Psoas muscle (tissue), 8 donors: ENCODE measurements around the gene BST2. TPM values are rescaled to one million over a fixed set of nuclear protein-coding genes. Genes with fewer than 3 reads are reported as not detected.
A peak's percentile ranks its signal among the peaks of the same experiment; 100 is the strongest.

Experiments used
- ATAC-seq, 4 donors: fragments of 200-7000 bp; cut with Tn5 transposase; one replicate each; pipeline ENCODE4 v1.9.1; 2020; ENCODE audit warnings: moderate library complexity in 3 of 4, mild to moderate bottlenecking in 2 of 4
- DNase-seq, 2 donors: peaks; one replicate each; pipeline ENCODE4 v3.0.0-alpha.2; 2020
- H3K27ac ChIP-seq: fragments of 200-600 bp; one replicate; pipeline ENCODE4 v1.8.0; 2022
- H3K27me3 ChIP-seq, 3 donors: fragments of 200-600 bp in 1 of 3; one replicate each; pipeline versions ENCODE4 v1.6.1 to v1.8.0; 2013 to 2022; ENCODE audit warnings: low read length in 2 of 3, mild to moderate bottlenecking in 2 of 3, moderate library complexity in 1 of 3; ENCODE audit not compliant: insufficient read depth in 3 of 3
- H3K36me3 ChIP-seq, 2 donors: fragments of 200-600 bp in 1 of 2; one replicate each; pipeline versions ENCODE4 v1.6.1 to v1.8.0; 2013 to 2022; ENCODE audit warnings: low read depth in 1 of 2, mild to moderate bottlenecking in 1 of 2, moderate library complexity in 1 of 2; ENCODE audit not compliant: insufficient read depth in 1 of 2
- H3K4me1 ChIP-seq: fragments of 200-600 bp; one replicate; pipeline ENCODE4 v1.8.0; 2022
- H3K4me3 ChIP-seq: fragments of 200-600 bp; one replicate; pipeline ENCODE4 v1.8.0; 2022; ENCODE audit warnings: mild to moderate bottlenecking
- H3K9me3 ChIP-seq: fragments of 200-600 bp; one replicate; pipeline ENCODE4 v1.8.0; 2022
- WGBS, 3 donors: extraction: QIAGEN DNeasy Blood & Tissue Kit; methylation state at CpG; one replicate each; pipeline versions ENCODE4 v1.1.6 to v1.1.7; 2013; 5-methylcytosine and 5-hydroxymethylcytosine counted together
- intact Hi-C, 2 donors: fragments of 100-400 bp; cut with DNase I; formaldehyde crosslinking; loops; one replicate each; pipeline versions ENCODE4 v1.11.0 to v1.14.2; 2022
- polyA plus RNA-seq, 3 donors: library from polyadenylated mRNA; stranded (reverse); fragments of 200-250 nt; gene quantifications; one replicate each; pipeline ENCODE4 v1.2.3, GENCODE V29; 2013
- total RNA-seq, 4 donors: library from RNA; stranded (reverse); fragmentation: NEBNext Ultra II Directional in 2 of 4; extraction: Animal tissue kit (Norgen Biotek cat#: 25700) in 2 of 4; gene quantifications; one replicate each; pipeline versions ENCODE4 v1.2.1 to v1.2.4, GENCODE V29; 2021 to 2023
- TF ChIP-seq, protein P1 (sequence below): fragments of 200-600 bp; IDR thresholded peaks from one replicate; pipeline ENCODE4 v1.8.0; 2022; ENCODE audit warnings: antibody characterized with exemption
- donor health status: healthy with polysubstance abuse.
- donor health status: DM: no; HTN: no; CAD: no; lungs with moderate emphysema.
- donor health status: Bipolar disorder and iron deficiency.
- donor health status: healthy.
- donor health status: DM: yes; HTN: yes; CAD: no.
- donor health status: DM: no; HTN: no; CAD: no.
- donor health status: DM: no; HTN: no; CAD: no.
- donor health status: DM: yes; HTN: yes; CAD: no.

The BST2 gene
- total and polyA plus RNA-seq, 7 donors, result 18.3 to 47.7 (median 34.4) TPM

DNA sequence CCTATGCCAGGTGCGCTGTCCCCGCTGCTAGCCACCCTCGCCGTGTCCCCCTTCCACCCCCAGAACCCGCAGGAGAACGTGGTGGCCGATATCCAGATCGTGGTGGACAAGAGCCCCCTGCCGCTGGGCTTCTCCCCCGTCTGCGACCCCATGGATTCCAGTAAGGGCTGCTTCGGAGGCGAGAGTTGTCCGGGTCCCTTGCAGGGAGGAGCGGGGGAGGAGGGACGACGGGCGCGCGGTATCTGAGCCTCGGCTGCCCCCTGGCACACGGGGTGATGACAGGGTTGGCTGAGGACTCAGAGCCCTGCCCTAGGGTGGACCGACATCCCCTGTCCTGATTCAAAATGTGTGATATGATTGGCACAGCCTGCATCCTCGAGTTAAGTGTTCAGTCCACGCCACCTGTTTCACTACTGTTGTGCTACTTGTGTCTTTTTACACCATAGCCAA is 15.1 kb upstream of the BST2 start:
- ATAC-seq (peak; percentile 15 to 35 (median 22)), DNase-seq (peak; percentile 42 to 64)
- Histone ChIP-seq H3K27ac (peak overlapping the region; percentile 67), H3K27me3 (peaks cover 0 to 18% (median 0%) of the 10 kb centered on the region in 3 donors), H3K36me3 (peaks cover 0 to 11% of the 10 kb centered on the region in 2 donors), H3K4me1 (peaks cover 5% of the 10 kb centered on the region), H3K4me3 (peak overlapping the region; percentile 95), H3K9me3 (no peaks in the 10 kb centered on the region)
- TF ChIP-seq, protein P1, sequence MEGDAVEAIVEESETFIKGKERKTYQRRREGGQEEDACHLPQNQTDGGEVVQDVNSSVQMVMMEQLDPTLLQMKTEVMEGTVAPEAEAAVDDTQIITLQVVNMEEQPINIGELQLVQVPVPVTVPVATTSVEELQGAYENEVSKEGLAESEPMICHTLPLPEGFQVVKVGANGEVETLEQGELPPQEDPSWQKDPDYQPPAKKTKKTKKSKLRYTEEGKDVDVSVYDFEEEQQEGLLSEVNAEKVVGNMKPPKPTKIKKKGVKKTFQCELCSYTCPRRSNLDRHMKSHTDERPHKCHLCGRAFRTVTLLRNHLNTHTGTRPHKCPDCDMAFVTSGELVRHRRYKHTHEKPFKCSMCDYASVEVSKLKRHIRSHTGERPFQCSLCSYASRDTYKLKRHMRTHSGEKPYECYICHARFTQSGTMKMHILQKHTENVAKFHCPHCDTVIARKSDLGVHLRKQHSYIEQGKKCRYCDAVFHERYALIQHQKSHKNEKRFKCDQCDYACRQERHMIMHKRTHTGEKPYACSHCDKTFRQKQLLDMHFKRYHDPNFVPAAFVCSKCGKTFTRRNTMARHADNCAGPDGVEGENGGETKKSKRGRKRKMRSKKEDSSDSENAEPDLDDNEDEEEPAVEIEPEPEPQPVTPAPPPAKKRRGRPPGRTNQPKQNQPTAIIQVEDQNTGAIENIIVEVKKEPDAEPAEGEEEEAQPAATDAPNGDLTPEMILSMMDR, result no peak
- intact Hi-C loops, result no loop called here
- WGBS, 3 donors, result 4 to 7% (median 7%) methylated on average over 23 to 25 of the region's 25 CpGs

DNA sequence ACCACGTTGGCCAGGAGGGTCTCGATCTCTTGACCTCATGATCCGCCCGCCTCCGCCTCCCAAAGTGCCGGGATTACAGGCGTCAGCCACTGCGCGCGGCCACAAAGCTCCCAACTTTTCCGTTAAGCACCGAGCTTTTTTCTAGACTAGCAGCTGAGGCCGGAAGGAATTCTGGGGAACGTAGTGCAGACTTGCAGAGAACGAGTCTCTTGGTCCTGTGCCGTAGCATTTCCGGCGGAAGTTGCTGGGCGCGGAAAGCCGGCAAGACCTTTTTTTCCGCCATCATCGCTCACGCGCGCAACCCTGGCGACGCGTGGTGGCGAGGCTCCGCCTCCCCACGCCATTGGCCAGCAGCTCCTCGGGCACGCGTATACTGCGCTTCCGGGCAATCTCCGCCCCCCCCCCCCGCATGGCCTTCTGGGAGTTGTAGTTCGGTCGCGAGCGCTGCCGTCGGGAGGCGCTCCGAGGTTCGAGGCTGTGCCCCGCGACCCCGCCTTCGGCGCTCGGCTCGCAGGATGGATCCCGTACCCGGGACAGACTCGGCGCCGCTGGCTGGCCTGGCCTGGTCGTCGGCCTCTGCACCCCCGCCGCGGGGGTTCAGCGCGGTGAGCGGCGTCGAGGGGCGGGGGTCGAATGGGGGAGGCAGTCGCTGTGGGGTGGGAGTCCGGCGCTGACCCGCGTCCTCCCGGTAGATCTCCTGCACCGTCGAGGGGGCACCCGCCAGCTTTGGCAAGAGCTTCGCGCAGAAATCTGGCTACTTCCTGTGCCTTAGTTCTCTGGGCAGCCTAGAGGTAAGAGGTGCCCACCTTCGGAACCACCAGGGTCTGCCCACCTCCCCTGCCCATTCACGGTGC is 14.4 kb upstream of the BST2 start, which contains the start of gene MVB12A:
TSS of gene MVB12A (plus strand) at position 427 of the 854 bp plus-strand sequence. CDS start at position 516, 89 bp downstream.
- intact Hi-C loops, result no loop called here
- H3K36me3 ChIP-seq, result peaks cover 0 to 11% of the 10 kb centered on the region in 2 donors
- TF ChIP-seq, protein P1, result no peak
- H3K4me3 ChIP-seq, result peak within 1 kb of the TSS; percentile 95
- 0% methylated on average over 69 to 85 of the region's 85 CpGs for WGBS, 3 donors
- H3K4me1 ChIP-seq, result peaks cover 5% of the 10 kb centered on the region
- DNase-seq (peak; percentile 98 to 99), ATAC-seq (peak; percentile 97 to 99 (median 98))
- peaks cover 0 to 22% (median under 1%) of the 10 kb centered on the region in 3 donors for H3K27me3 ChIP-seq
- H3K27ac ChIP-seq, result peak within 1 kb of the TSS; percentile 89
- H3K9me3 ChIP-seq, result no peaks in the 10 kb centered on the region

DNA sequence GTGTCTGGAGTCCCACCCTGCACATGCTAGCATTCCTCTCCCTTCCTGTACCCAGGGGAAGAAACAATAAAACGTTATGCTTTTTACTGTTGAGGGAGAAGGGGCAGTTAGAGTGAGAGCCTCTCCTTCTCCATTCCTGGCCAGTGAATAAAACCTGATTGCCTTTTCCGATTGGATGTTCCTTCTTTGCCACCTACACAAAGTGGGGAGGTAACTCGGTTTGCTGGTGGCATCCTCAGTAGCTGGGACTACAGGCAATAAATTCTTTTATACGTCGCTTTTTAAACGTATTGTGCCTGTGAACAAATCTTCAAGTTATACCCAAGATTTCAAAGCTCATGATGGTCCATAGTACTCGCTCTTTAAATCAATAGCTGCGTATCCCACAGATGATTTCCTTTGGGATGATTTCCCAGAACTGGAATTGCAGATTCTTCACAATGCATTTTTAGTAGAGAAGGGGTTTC is 13.8 kb upstream of the BST2 start:
- TF ChIP-seq, protein P1, result no peak
- Histone ChIP-seq H3K27me3 (peaks cover 0 to 29% (median 2%) of the 10 kb centered on the region in 3 donors), H3K27ac (peak overlapping the region; percentile 89), H3K36me3 (peaks cover 0 to 11% of the 10 kb centered on the region in 2 donors), H3K9me3 (no peaks in the 10 kb centered on the region), H3K4me3 (peak overlapping the region; percentile 95), H3K4me1 (peaks cover 5% of the 10 kb centered on the region)
- intact Hi-C loops, result no loop called here
- ATAC-seq, result no peak
- WGBS, 3 donors, result 16 to 24% (median 20%) methylated on average over 8 of the region's 8 CpGs
- no peak for DNase-seq

DNA sequence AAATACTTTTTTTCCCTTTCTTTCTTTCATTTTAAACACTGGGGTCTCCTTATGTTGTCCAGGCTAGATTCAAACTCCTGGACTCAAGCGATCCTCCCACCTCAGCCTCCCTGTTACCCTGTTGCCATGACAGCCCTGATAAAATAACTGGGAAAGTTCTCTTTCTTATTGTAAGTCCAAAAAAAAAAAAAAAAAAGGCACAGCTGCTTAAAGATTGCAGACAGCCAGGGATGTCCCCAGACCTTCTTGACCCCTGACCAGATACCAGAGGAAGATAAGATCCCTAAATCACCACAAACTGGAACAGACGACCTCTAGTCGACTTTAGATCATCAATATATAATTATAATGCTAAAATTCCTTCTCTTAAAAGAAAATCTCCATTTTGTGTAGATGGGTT is 13.3 kb upstream of the BST2 start:
- WGBS, 3 donors, result 44 to 64% (median 57%) methylated on average over 3 of the region's 3 CpGs
- Histone ChIP-seq H3K36me3 (peaks cover 0 to 11% of the 10 kb centered on the region in 2 donors), H3K4me1 (peaks cover 5% of the 10 kb centered on the region), H3K27ac (peak overlapping the region; percentile 89), H3K9me3 (no peaks in the 10 kb centered on the region), H3K4me3 (peak overlapping the region; percentile 95), H3K27me3 (peaks cover 0 to 34% (median 2%) of the 10 kb centered on the region in 3 donors)
- ATAC-seq (no peak), DNase-seq (no peak)
- TF ChIP-seq, protein P1, result no peak
- intact Hi-C loops, result no loop called here
